Stimulated activated CD8-positive, alpha-beta memory T cell treated with anti-CD3 and anti-CD28 coated beads, Interleukin-15, amount 100 ng/mL, for 1 hour (primary cell): ENCODE results near the gene TRMT2A.

Source experiments
- DNase-seq: peaks from one replicate; pipeline ENCODE4 v3.0.0-alpha.2; 2020; ENCODE audit warnings: low read depth

Gene TRMT2A

DNA sequence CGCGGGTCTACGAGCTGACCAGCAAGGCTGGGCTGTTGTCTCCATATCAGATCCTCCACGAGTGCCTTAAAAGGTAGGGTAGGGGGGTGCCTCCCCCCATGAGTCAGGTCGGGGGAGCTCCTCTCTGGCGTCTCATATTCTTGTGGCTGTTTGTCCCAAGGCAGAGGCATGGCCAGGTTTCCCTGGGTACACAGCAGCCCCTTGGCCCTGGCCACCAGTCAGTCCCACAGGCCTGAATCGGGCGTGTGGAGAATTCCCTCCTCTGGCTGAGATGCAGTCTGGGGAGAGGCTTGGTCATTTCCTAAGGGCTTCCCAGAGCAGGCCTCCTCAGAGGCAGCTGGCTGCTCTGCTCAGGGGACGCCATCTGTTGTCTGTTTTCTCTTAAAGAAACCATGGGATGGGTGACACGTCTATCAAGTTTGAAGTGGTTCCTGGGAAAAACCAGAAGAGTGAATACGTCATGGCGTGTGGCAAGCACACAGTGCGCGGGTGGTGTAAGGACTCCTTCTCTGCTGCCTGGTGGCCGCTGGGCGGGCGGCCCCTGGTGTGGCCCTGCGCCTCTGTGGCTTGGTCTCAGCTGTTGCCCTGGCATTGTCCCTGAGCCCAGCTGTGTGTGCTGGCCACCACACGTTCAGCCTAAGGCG, 10.7 kb downstream of the TRMT2A start:
- DNase-seq, result no peak

DNA sequence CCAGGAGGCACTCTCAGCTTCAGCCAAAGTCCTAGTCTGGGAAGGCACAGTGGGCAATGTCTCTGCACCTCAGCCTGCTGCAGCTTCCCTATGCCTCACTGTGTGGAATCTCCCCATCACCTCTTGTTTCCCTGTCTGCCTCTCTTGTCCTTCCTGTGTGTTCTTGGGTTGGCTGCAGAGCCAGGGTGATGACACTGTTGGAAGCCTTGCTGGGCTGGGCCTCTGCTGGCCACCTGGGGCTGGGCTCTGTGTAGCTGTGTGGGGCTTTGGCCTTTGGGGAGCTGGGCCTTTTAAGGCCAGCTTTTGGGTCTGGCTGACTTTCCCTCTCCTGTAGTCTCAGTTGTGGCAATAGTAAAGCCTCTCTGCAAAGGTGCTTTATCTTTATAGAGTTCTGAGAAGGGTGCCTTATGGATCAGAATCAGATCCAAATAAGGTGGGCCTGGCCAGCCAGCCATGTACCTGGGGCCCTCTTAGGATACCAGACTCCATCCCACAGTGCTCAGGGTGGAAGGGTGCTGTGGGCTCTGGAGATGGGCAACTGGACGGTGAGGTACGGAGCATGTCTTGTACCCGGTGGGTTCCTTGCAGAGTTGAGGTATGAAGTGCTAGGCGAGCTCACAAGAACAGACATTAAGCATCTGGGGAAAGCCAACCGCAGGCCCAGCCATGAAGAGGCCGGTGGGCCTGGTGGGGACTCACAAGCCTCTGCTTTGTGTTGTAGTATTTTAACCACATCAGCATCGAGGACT, 11.4 kb downstream of the TRMT2A start:
- DNase-seq, result no peak

DNA sequence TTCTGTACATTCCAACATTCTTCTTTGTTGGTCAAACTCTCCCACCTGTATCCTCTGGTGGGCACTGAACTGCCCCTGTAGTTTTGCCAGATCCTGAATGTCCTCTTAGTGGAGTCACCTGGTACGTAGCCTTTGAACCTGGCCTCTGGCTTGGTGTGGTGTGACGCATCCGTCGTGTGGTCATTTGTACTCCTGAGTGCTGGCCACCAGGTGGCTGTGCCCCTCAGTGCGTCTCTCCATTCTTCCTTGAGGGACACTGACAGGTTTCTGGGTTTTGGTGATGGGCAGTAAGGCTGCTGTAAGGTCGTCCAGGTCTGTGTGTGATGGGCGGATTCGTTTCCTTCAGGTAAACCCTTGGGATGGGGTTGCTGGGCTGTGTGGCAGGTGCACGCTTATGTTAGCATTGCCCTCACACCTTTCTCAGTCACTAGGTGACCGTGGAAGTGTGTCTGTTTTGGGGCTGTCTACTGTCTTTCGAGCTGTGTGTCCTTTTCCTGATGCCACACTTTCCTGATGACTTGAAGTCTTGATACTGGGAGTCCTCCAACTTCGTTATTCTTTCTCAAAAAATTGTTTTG, 14.7 kb downstream of the TRMT2A start:
- no peak for DNase-seq

DNA sequence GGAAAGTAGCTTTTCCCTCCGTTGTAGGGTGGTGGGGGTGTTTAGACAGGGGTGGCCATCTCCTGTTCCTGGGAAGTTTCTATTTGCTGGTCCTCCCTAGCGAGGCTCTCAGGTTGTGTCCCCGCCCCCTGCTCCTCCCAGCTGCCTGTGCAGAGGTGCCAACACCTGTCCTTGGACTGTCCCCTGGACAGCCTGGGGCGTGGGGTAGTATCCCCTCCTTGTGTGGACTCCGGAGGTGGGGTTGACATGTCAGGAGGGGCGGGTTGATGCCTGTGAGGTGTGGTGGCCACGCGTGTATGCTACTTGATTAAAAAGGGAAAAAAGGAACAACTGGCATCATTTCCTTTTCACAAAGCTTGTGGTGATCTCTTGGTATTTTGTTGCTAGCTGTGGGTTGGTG, 15.4 kb downstream of the TRMT2A start:
- no peak for DNase-seq

DNA sequence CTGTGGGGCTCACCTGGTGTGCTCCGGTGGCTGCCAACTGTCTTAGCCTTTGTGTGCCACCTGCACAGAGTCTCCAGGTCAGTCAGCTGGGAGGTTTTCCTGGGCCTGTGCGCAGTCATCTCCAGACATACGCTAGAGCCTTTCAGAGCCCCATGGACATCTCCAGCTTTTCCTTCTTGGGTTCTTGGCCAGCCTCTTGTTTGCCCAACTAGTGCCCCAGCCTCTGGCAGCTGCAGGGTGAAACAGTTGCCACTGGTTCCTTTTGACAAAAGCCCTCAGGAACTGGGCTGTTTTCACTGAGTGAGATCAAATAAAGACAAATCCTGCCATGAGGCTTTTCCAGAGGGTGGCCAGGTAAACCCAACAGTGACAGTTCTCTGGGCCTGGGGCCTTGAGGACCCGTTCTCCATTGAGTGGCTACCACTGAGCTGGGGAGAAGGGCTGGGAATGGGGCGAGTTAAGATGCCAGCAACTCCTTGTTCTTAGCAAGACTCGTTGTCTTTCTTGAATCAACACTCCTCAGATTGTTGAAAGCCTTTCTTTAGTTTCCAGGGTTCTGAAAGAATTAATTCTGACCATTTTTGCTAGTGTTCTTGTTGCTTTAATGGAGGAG, 17.8 kb downstream of the TRMT2A start:
- no peak for DNase-seq

DNA sequence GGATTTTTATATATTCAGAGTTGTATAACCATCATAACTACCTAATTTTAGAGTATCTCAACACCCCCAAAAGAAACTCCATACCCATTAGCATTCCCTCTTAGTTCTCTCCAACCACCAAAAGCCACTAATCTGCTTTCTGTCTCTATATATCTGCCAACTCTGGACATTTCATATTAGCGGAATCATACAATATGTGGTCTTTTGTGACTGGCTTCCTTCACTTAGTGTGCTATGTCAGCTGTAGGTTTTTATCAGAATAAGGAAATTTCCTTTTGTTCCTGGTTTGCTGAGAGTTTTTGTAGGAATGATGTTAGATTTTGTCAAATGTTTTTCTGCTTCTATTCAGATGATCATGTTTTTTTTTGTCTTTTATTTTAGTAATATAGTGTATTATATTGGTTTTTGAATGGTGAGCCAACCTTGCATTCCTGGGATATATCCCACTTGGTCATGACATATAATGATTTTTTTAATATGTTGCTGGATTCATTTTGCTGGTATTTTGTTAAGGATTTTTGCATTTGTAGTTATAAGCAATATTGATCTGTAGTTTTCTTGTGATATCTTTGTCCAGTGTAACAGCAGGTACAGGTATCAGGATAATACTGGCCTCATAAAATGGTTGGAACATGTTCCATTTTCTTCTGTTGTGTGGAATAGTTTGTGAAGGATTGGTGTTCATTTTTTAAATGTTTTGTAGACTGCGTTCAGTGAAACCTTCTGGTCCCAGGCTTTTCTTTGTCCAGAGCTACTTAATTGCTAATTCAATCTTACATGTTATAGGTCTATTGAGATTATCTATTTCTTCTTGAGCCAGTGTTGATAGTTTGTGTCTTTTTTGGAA, 20.2 kb downstream of the TRMT2A start:
- DNase-seq, result no peak

DNA sequence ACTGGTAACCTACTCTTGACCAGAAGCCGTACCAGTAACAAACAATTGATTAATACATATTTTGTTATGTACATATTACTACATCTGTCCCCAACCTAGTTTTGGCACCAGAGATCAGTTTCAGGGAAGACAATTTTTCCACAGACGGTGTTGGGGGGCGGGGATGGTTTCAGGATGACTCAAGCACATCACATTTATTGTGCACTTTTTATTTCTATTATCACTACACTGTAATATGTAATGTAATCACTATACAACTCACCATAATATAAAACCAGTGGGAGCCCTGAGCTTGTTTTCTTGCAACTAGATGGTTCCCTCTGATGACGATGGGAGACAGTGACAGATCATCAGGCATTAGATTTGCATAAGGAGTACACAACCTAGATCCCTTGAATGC, 21.5 kb downstream of the TRMT2A start:
- no peak for DNase-seq

DNA sequence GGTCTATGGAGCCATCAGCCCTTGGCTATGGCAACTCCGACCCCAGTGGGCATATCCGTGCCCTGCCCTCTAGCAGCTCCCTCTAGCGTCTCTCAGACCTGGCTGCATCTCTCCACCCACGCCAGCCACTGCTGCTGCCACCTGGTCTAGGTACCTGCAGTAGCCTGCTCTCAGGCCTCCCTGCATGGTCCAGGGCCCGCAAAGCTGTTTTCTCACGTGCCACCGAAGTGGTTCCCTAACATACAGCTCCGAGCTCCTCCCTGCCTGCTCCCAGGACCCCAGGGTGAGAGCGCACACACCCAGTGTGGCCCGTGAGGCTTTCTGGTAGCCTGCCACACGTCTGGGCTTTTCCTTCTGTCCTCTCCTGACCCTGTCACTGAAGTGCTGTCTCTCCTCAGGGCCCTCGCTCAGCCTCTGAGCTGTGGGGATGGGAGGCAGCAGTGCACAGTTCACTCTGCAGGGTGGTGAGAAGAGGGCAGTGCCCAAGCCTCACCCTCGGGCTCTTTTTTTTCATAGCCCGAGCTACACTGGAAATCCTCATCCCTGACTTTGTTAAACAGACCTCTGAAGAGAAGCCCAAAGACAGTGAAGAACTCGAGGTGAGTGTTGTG, 22.7 kb downstream of the TRMT2A start:
- DNase-seq, result no peak

DNA sequence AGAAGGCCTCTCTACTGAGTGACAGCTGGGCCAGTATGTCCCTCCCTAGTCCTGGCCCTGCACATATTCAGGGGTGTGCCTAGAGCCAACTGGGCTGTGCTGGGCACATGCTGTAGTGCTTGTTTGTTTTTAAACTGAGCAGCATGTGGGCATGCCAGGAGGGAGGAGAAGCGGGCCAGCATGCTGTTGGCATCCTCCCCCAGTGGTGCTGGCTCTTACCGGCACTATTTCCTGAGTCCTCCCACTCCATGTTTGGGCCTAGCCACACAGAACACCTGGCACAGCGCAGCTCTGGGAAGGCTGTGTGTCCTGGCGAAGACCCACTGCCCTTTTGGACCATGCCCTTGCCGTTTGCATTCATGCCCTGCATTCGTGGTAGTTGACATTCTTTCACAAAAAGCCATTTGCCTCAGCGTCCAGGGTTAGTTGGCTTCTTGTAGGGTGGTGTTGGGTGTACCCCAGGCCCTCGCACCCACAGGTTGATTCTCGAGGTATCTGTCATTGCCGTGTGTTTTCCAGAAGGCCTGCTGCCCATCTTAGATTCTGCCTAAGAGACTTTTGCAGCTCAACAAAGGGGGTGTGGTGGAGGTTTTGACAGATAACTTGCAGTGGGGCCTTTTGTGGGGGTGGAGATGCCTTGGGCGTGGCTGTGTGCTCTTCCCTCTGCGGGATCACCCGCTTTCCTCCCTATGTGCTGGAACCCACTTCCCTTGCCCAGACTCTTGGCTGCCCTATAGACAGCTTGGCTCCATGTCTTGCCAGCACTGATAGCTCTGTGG, 23.4 kb downstream of the TRMT2A start:
- DNase-seq, result no peak

DNA sequence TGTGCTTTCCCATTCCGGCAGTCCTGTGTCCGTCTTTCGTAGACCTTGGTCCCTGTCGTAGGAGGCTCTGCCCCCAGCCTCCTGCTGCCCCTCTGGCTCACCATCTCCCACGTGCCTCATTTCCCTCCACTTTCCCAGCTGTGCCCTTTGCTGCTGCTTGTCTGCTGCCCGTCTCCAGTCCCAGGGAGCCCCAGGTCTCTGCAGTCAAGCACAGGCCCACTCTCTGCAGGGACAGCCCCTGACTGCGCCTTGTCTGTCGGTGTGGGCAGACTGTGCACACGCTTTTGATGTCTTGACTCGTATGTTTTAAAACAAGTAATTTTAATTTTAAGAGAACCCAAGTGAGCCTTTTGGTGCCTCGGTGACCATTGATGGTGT, 24.6 kb downstream of the TRMT2A start:
- no peak for DNase-seq

DNA sequence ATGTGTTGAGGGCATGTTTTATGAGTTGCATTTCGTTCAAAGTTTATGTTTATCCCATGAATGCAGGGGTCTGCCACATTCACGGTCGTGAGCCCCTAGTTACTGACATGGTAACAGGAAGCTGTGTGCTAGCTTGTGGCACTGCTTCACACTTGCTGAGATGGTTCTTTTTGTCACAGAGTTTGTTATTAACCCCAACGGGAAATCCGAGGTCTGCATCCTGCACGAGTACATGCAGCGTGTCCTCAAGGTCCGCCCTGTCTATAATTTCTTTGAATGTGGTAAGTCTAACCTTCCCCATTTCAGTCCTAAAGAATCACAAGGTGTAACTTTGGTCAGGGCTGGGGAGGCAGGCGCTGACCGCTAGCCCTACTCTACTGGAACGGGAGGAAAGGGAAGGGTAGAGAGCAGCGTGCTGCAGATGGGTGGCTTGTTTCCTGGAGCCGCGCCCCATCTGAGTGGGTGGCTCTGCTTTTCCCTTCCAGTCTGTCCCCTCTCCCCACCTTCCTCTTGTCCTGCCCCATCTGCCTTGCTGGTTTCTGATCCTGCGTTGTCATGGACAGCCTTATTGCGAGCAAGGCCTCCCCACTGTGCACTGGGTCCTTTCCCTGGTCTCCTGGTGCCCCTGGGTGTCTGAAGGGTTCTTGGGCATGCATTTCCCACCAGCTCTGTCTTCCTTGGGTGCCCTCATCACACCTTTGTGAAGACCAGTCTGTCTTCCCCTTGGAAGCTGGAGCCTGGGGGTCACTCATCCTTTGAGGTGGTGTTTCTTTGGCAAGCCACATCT, 25.1 kb downstream of the TRMT2A start:
- DNase-seq, result no peak

DNA sequence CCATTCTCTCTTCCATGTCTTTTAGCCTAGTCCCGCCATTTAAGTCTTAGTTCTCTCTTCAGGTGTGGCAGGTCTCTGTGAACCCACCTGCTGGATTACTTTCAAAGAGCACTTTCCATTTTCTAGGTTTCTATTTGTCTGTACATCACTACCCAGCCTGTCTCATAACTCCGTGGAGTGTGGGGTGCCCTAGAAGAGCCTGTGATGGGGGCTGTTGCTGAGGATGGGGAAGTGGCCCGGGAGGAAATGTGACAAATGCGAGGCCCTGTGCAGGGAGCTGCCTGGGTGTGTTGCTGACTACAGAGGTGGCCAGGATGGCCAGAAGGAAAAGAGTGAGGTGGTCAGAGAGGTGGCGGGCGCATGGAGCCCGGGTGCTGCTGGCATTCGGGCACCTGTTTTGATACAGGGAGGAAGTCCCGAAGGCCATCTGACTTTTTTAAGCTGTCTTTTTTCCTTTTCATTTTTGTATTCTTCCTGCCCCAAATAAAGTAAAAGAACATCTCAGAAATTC, 26.2 kb downstream of the TRMT2A start:
- no peak for DNase-seq

DNA sequence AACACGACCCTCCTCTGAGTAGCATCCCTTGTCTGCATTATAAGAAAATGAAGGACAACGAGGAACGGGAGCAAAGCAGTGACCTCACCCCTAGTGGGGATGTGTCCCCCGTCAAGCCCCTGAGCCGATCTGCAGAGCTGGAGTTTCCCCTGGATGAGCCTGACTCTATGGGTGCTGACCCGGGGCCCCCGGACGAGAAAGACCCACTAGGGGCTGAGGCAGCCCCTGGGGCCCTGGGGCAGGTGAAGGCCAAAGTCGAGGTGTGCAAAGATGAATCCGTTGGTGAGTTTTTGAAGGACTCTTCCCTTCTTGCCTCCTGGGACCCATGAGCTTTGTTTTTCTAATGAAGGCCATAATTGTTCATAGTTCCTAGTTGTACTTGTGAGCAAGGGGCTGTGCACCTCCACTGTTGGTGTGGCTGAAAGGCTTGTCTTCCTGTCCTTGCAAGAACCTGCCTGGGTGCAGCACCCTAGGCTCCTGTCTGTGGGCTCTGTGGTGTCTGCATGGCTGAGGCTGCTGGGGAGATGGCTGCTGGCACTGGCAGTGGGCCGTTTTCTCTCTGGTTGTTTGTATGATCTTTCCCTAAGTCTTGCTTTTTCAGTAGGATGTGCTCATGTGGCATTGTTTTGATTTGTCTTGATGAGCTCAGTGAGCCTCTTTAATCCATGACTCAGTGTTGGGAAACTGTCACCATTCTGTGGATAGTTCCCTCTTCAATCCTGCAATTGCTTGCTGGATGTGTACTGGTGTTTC, 26.9 kb downstream of the TRMT2A start:
- DNase-seq, result no peak

DNA sequence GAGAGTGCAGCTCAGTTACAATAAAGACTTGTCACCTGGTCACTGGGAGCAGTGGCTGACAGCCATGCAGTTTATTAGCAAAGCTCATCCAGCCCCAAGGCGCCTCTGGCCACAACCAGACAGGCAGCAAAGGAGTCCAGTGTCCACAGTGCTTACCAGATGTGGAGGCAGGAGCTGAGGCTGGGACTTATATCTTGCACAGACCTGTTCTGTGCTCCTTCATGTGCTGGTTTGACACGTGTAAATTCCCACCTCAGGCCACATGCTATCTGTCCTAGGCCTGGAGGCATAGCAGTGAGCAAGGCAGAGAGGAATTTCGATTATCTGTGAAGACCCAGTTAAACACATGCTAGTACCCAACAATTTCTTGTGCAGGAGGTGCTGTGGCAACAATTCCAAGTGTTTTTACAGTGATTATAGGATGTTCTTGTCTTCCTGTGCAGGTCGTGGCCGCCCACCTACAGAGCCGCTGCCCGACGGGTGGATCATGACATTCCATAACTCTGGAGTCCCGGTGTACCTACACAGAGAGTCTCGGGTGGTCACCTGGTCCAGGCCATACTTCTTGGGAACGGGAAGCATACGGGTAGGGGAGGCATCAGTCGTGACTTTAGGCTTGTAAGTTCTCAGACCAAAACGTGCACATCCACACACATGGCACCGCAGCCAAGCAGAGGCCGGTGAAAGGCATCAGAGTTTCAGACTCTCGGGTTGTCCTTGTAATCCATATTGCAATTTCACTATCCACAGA, 27.6 kb downstream of the TRMT2A start:
- DNase-seq, result no peak

DNA sequence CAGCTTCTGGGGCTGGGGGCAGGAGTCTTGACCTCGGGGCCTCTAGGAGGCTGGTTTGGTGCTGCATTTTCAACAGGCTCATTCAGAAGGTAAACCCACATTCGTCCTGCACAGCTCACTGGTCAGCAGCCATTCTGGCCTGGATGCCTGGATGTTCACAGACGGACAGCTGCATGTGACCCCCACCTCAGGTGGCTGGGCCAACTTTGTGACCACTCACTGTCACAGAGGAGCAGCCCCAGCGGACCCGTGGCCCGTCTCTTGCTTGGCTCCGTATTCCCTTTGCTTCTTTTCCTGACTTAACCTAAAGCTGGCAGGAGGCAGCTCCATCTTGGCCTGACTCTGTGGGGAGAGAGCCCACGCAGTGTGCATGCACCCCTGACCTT, 28.8 kb downstream of the TRMT2A start:
- no peak for DNase-seq

DNA sequence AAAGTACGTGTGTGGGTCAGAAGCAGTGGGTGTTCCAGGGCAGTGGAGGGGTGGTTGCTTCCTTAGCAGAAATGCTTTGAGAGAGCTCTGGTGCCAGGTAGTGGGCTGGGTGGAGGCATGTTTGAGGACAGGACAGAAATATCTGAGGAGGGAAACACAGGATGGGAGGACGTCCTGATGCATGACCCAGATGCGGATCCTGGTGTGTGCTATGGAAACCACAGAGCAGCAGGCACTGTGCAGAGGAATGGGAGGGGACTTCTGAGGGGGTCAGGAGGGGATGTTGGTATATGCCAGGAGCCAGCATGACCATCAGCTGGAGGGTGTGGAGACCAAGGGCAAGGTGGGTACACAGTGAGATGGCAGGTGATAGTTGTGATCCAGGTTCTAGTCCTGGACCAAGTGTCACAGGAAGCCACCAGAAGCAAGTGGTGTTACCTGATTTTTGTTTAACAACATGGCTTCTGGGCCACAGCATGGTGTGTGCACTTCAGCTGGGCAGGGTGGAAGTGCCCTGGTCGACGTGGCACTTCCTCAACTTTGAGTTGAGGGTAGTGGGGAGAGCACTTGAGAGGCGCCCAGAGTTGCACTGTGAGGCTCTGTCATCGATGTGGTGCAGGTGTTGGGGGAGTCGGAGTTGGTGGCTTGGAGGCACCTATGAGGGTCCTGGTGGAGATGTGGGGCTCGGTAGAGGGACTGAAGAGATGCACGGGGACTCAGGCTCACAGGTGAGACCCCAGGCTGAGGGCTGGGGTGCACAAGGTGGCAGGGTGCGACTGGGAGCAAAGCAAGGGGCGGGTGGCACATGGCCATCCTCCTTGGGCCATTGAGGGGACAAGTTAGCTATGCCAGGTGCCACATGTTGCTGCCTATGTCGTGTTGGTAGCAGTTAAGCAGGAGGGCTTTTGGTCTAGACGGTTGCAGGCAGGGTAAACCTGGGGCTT, 29.4 kb downstream of the TRMT2A start:
- no peak for DNase-seq

DNA sequence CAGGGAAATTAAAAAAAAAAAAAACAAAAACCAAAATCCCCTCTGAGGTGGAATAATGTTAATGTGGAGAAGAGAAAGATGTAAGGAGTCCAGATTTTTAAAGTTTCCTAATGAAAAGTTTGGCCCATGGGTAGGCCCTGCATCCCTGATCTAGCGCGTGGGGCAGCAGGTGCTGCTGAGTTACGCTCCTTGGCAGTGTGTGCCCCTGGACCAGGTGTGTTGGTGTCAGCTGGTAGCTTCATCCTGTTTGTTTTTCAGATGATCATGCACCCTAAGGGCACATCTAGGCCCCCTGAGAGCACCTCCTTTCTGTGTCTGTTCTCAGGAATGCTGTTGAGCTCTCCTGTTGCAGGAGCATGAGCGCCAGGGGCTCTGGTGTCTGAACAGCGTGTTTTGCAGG, 30.3 kb downstream of the TRMT2A start:
- DNase-seq, result no peak
